Breast epithelium (tissue), 4 donors: ENCODE data around the gene CDKL1. TPM values are rescaled to one million over a fixed set of nuclear protein-coding genes. Genes with fewer than 3 reads are reported as not detected.
"Not testable (repeated sequence)": the region's sequence is repeated elsewhere in the genome, so short reads cannot be mapped to it uniquely, and the experiment has no call there.

ENCODE experiments used
- DNase-seq, 2 donors: peaks; one replicate each; pipeline ENCODE4 v3.0.0-alpha.2; 2019; ENCODE audit warnings: low spot score in 2 of 2
- H3K27ac ChIP-seq, 2 donors: fragments of 200-600 bp; sonication (generic) in 1 of 2; one replicate each; pipeline ENCODE4 v1.5.1; 2016 to 2019; ENCODE audit warnings: mild to moderate bottlenecking in 1 of 2
- H3K27me3 ChIP-seq, 2 donors: fragments of 200-600 bp; sonication (generic) in 1 of 2; one replicate each; pipeline versions ENCODE4 v1.5.1 to v1.6.0; 2017 to 2019; ENCODE audit warnings: control low read depth in 1 of 2, mild to moderate bottlenecking in 1 of 2
- H3K36me3 ChIP-seq: fragments of 200-600 bp; one replicate; pipeline ENCODE4 v1.5.1; 2019
- H3K4me1 ChIP-seq, 2 donors: fragments of 200-600 bp; sonication (generic); one replicate each; pipeline ENCODE4 v1.5.1; 2016 to 2019; ENCODE audit warnings: control low read depth in 1 of 2
- H3K4me3 ChIP-seq, 3 donors: fragments of 200-600 bp; sonication (generic); 1 replicate in 2 of 3; 2 replicates in 1 of 3; pipeline ENCODE4 v1.5.1; 2016 to 2019; ENCODE audit warnings: mild to moderate bottlenecking in 3 of 3, moderate library complexity in 2 of 3
- H3K9me3 ChIP-seq, 2 donors: fragments of 200-600 bp; sonication (generic) in 1 of 2; one replicate each; pipeline ENCODE4 v1.5.1; 2016 to 2019; ENCODE audit warnings: control low read depth in 1 of 2
- POLR2A ChIP-seq: fragments of 450-650 bp; IDR thresholded peaks from one replicate; pipeline ENCODE4 v1.6.1; 2016; ENCODE audit warnings: antibody characterized with exemption, mild to moderate bottlenecking, moderate library complexity
- POLR2AphosphoS5 ChIP-seq, 3 donors: sonication (generic); formaldehyde crosslinking; IDR thresholded peaks; one replicate each; pipeline ENCODE4 v1.6.1; 2017; ENCODE audit warnings: antibody characterized with exemption in 3 of 3
- intact Hi-C: fragments of 100-400 bp; cut with DNase I; formaldehyde crosslinking; loops from one replicate; pipeline ENCODE4 v1.15.1; 2023; ENCODE audit warnings: low total_unique reads
- total RNA-seq, 3 donors: library from RNA; depleted of rRNA; stranded (reverse); fragments of >200 nt; gene quantifications; one replicate each; pipeline ENCODE4 v1.1.0, GENCODE V29; 2016
- TF ChIP-seq, protein P1 (sequence below), 3 donors: fragments of 450-650 bp; IDR thresholded peaks; one replicate each; pipeline ENCODE4 v1.5.1; 2016 to 2017; ENCODE audit warnings: antibody characterized with exemption in 3 of 3, mild to moderate bottlenecking in 3 of 3, moderate library complexity in 3 of 3

The CDKL1 gene
- total RNA-seq, 3 donors from 2014 or later: 9.2 to 23.4 (median 10.5) TPM

DNA sequence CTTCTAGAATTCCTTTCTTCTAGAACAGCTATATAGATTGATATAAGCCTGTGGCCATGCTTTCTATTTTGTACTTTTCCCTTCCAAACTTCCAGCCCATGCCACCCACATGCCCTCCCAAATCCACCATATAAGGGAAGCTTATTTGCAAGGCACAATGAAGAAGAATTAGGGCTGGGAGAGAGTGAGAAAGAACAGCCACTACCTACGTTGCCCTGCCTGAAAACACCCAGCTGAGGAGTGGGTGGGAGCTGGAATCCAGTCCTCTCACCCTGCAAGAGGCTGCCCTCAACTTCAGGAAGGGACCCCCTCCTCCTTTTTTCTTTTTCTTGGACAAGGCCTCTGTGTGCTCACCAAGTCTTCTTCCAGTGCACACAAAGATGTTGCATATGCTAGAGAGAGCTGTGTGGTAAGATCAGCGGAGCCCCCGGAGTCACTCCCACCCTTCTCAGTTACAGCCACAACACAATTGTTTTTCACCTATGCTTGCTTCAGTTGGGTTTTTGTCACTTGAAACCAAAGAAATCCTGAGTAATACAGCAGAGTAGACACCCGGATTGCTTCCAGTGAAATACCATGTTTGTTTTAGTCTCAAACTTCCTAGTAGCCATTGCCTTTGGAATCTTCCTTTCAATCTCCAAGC lies 38.8 kb downstream of the CDKL1 start:
- Histone ChIP-seq H3K4me1 (no peaks in the 10 kb centered on the region), H3K36me3 (no peaks in the 10 kb centered on the region), H3K27me3 (no peaks in the 10 kb centered on the region), H3K27ac (no peak overlapping the region), H3K4me3 (no peak overlapping the region), H3K9me3 (no peaks in the 10 kb centered on the region)
- no peak for DNase-seq
- intact Hi-C loops: no loop called here
- TF ChIP-seq, protein P1, sequence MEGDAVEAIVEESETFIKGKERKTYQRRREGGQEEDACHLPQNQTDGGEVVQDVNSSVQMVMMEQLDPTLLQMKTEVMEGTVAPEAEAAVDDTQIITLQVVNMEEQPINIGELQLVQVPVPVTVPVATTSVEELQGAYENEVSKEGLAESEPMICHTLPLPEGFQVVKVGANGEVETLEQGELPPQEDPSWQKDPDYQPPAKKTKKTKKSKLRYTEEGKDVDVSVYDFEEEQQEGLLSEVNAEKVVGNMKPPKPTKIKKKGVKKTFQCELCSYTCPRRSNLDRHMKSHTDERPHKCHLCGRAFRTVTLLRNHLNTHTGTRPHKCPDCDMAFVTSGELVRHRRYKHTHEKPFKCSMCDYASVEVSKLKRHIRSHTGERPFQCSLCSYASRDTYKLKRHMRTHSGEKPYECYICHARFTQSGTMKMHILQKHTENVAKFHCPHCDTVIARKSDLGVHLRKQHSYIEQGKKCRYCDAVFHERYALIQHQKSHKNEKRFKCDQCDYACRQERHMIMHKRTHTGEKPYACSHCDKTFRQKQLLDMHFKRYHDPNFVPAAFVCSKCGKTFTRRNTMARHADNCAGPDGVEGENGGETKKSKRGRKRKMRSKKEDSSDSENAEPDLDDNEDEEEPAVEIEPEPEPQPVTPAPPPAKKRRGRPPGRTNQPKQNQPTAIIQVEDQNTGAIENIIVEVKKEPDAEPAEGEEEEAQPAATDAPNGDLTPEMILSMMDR (IDR thresholded peaks at IDR 0.05): no peak
- TF ChIP-seq POLR2A (no peak), POLR2AphosphoS5 (IDR thresholded peaks at IDR 0.05) (no peak)

GRCh38 chr14:50357124-50357523 lies 39.6 kb downstream of the CDKL1 start:
- intact Hi-C loops: no loop called here
- H3K27ac ChIP-seq: no peak overlapping the region

GRCh38 chr14:50356283-50356682 lies 40.4 kb downstream of the CDKL1 start:
- intact Hi-C loops, H3K4me3 ChIP-seq, DNase-seq, H3K36me3 ChIP-seq, H3K27me3 ChIP-seq, H3K27ac ChIP-seq, H3K9me3 ChIP-seq, H3K4me1 ChIP-seq: not testable (repeated sequence)

More at GRCh38 chr14:50357124-50357523, 39.6 kb downstream of the CDKL1 start:
- Histone ChIP-seq H3K4me1 (no peaks in the 10 kb centered on the region), H3K9me3 (no peaks in the 10 kb centered on the region), H3K27me3 (no peaks in the 10 kb centered on the region), H3K36me3 (no peaks in the 10 kb centered on the region), H3K4me3 (no peak overlapping the region)
- DNase-seq: no peak
- TF ChIP-seq, protein P1 (IDR thresholded peaks at IDR 0.05): no peak
- TF ChIP-seq POLR2AphosphoS5 (IDR thresholded peaks at IDR 0.05): no peak
- no peak for TF ChIP-seq POLR2A

DNA sequence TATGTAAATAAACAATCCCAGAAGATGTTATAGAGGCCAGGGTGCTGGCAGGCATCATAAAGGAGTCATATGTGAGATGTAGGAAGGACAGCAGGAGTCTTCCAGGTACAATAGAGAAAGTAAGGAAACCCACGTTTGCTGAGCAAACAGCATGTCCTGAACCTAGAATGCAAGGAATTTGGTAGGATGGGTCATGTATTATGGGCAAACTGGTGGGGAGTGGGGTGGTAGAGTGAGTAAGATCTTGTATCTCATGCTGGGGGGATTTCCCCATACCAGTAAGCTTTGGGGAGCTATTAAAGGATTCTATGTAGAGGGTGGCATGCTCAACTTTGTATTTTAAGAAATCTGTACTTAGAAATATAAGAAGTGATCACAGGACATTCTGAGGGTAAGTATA lies 41.0 kb downstream of the CDKL1 start:
- DNase-seq: no peak
- no peak overlapping the region for H3K4me3 ChIP-seq

GRCh38 chr14:50354527-50354926 lies 42.2 kb downstream of the CDKL1 start:
- no peaks in the 10 kb centered on the region for H3K27me3 ChIP-seq
- TF ChIP-seq, protein P1 (IDR thresholded peaks at IDR 0.05): no peak
- TF ChIP-seq POLR2A (no peak), POLR2AphosphoS5 (IDR thresholded peaks at IDR 0.05) (no peak)

More for the DNA sequence above, 41.0 kb downstream of the CDKL1 start:
- no peaks in the 10 kb centered on the region for H3K9me3 ChIP-seq
- intact Hi-C loops: no loop called here
- no peaks in the 10 kb centered on the region for H3K36me3 ChIP-seq
- no peak for TF ChIP-seq POLR2A
- no peak for TF ChIP-seq POLR2AphosphoS5 (IDR thresholded peaks at IDR 0.05)
- TF ChIP-seq, protein P1 (IDR thresholded peaks at IDR 0.05): no peak
- no peaks in the 10 kb centered on the region for H3K27me3 ChIP-seq
- H3K4me1 ChIP-seq: no peaks in the 10 kb centered on the region
- no peak overlapping the region for H3K27ac ChIP-seq

More at GRCh38 chr14:50354527-50354926, 42.2 kb downstream of the CDKL1 start:
- no peak for DNase-seq
- Histone ChIP-seq H3K9me3 (no peaks in the 10 kb centered on the region), H3K4me3 (no peak overlapping the region), H3K4me1 (no peaks in the 10 kb centered on the region), H3K27ac (no peak overlapping the region), H3K36me3 (no peaks in the 10 kb centered on the region)
- intact Hi-C loops: no loop called here
